Ascending aorta (tissue), 2 donors: Measurements from ENCODE around the gene AGBL1. TPM values are rescaled to one million over a fixed set of nuclear protein-coding genes. Genes with fewer than 3 reads are reported as not detected.

Experiments used
- DNase-seq, 2 donors: peaks; one replicate each; pipeline ENCODE4 v3.0.0-alpha.2; 2019; ENCODE audit warnings: low spot score in 2 of 2
- H3K27ac ChIP-seq, 2 donors: fragments of 200-600 bp; sonication (generic); one replicate each; pipeline ENCODE4 v1.5.1; 2016 to 2017; ENCODE audit warnings: mild to moderate bottlenecking in 1 of 2
- H3K27me3 ChIP-seq: fragments of 200-600 bp; sonication (generic); one replicate; pipeline ENCODE4 v1.5.1; 2017
- H3K36me3 ChIP-seq, 2 donors: fragments of 200-600 bp; sonication (generic); one replicate each; pipeline ENCODE4 v1.5.1; 2016
- H3K4me1 ChIP-seq, 2 donors: fragments of 200-600 bp; sonication (generic); one replicate each; pipeline ENCODE4 v1.5.1; 2016 to 2017; ENCODE audit warnings: mild to moderate bottlenecking in 1 of 2
- H3K4me3 ChIP-seq, 2 donors: fragments of 200-600 bp; sonication (generic); one replicate each; pipeline ENCODE4 v1.5.1; 2016 to 2017; ENCODE audit warnings: mild to moderate bottlenecking in 1 of 2
- H3K9me3 ChIP-seq, 2 donors: fragments of 200-600 bp; sonication (generic); one replicate each; pipeline ENCODE4 v1.5.1; 2016
- CTCF ChIP-seq, 3 experiments: fragments of 200-600 bp in 2 of 3; fragments of 450-650 bp in 1 of 3; sonication (generic) in 2 of 3; IDR thresholded peaks; one replicate each; pipeline ENCODE4 v1.5.1; 2016 to 2019; ENCODE audit warnings: antibody characterized with exemption in 3 of 3, mild to moderate bottlenecking in 1 of 3, moderate library complexity in 1 of 3
- intact Hi-C: fragments of 100-400 bp; cut with DNase I; formaldehyde crosslinking; loops from one replicate; pipeline ENCODE4 v1.15.1; 2023
- total RNA-seq: library from RNA; depleted of rRNA; stranded (reverse); fragments of >200 nt; gene quantifications from one replicate; pipeline ENCODE4 v1.1.0, GENCODE V29; 2016

AGBL1 gene
- total RNA-seq, 1 donor from 2014 or later = not detected

- H3K4me1 ChIP-seq = no peaks in the 10 kb centered on the region
- no peak overlapping the region for H3K27ac ChIP-seq
- TF ChIP-seq CTCF (IDR thresholded peaks at IDR 0.05) = no peak
- H3K9me3 ChIP-seq = no peaks in the 10 kb centered on the region
- intact Hi-C loops = no loop called here
- H3K27me3 ChIP-seq = no peaks in the 10 kb centered on the region
- DNase-seq = no peak
- no peak overlapping the region for H3K4me3 ChIP-seq
- no peaks in the 10 kb centered on the region for H3K36me3 ChIP-seq
These were observed 217.1 kb downstream of the AGBL1 start for GRCh38 chr15:86296769-86297168.

GRCh38 chr15:86300390-86301125, 220.9 kb downstream of the AGBL1 start:
- intact Hi-C loops = no loop called here
- Histone ChIP-seq H3K27ac (no peak overlapping the region), H3K9me3 (no peaks in the 10 kb centered on the region), H3K36me3 (no peaks in the 10 kb centered on the region), H3K4me3 (no peak overlapping the region), H3K4me1 (no peaks in the 10 kb centered on the region), H3K27me3 (no peaks in the 10 kb centered on the region)
- TF ChIP-seq CTCF (IDR thresholded peaks at IDR 0.05) = no peak
- no peak for DNase-seq

GRCh38 chr15:86311568-86312280, 232.1 kb downstream of the AGBL1 start:
- Histone ChIP-seq H3K9me3 (no peaks in the 10 kb centered on the region), H3K27me3 (no peaks in the 10 kb centered on the region), H3K27ac (no peak overlapping the region), H3K4me1 (no peaks in the 10 kb centered on the region), H3K36me3 (no peaks in the 10 kb centered on the region), H3K4me3 (no peak overlapping the region)
- no peak for DNase-seq
- TF ChIP-seq CTCF (IDR thresholded peaks at IDR 0.05) = no peak
- intact Hi-C loops = no loop called here

- Histone ChIP-seq H3K9me3 (no peaks in the 10 kb centered on the region), H3K36me3 (no peaks in the 10 kb centered on the region), H3K27me3 (no peaks in the 10 kb centered on the region), H3K27ac (no peak overlapping the region), H3K4me1 (no peaks in the 10 kb centered on the region), H3K4me3 (no peak overlapping the region)
- TF ChIP-seq CTCF (IDR thresholded peaks at IDR 0.05) = no peak
- no peak for DNase-seq
- intact Hi-C loops = no loop called here
These were observed 232.8 kb downstream of the AGBL1 start for GRCh38 chr15:86312486-86312885.

GRCh38 chr15:86316216-86316615, 236.5 kb downstream of the AGBL1 start:
- Histone ChIP-seq H3K27me3 (no peaks in the 10 kb centered on the region), H3K4me1 (no peaks in the 10 kb centered on the region), H3K9me3 (no peaks in the 10 kb centered on the region), H3K36me3 (no peaks in the 10 kb centered on the region), H3K4me3 (no peak overlapping the region), H3K27ac (no peak overlapping the region)
- no peak for DNase-seq
- no peak for TF ChIP-seq CTCF (IDR thresholded peaks at IDR 0.05)
- intact Hi-C loops = no loop called here
